HEK293 (cell line): Measurements from ENCODE around the gene PTPRH.

ENCODE experiments used
- CTCF ChIA-PET: fragments of 350-600 bp; formaldehyde crosslinking; extraction: SDS; loops from one replicate; lab custom pipeline; 2021; ENCODE audit warnings: antibody characterized with exemption; lab: Yijun Ruan, JAX
- POLR2A ChIA-PET: fragments of 300-600 bp; formaldehyde crosslinking; extraction: SDS; loops from one replicate; lab custom pipeline; 2020; ENCODE audit warnings: antibody characterized with exemption, inconsistent platforms; lab: Yijun Ruan, JAX
- H3K27ac ChIP-seq: fragments of 200-500 bp; sonication (Bioruptor generic); 2 replicates; pipeline ENCODE4 v1.5.1; 2014; ENCODE audit warnings: low read depth, low read length, control low read depth, inconsistent platforms; ENCODE audit errors: extremely low read depth
- H3K36me3 ChIP-seq, 2 experiments: fragments of 200-500 bp in 1 of 2; sonication (Bioruptor generic) in 1 of 2; 1 replicate in 1 of 2; 2 replicates in 1 of 2; pipeline ENCODE4 v1.5.1; 2014 to 2017; ENCODE audit warnings: inconsistent platforms in 2 of 2, low read length in 2 of 2; ENCODE audit not compliant: control insufficient read depth in 2 of 2, insufficient read depth in 1 of 2
- H3K4me1 ChIP-seq: fragments of 200-500 bp; sonication (Bioruptor generic); 2 replicates; pipeline ENCODE4 v1.5.1; 2014; ENCODE audit warnings: mild to moderate bottlenecking, low read length, inconsistent platforms; ENCODE audit not compliant: control insufficient read depth, insufficient read depth
- H3K4me3 ChIP-seq: 2 replicates; pipeline ENCODE4 v1.5.1; 2011; ENCODE audit warnings: low read depth, mild to moderate bottlenecking, control low read depth, low read length, moderate library complexity
- H3K9me3 ChIP-seq: fragments of 200-500 bp; sonication (Bioruptor generic); 2 replicates; pipeline ENCODE4 v1.5.1; 2014; ENCODE audit warnings: low read depth, low read length, inconsistent platforms; ENCODE audit not compliant: control insufficient read depth, insufficient read depth
- EGR2 ChIP-seq: fragments of 450-650 bp; formaldehyde crosslinking; IDR thresholded peaks from 2 replicates; pipeline ENCODE4 v1.5.1; 2016; ENCODE audit warnings: low read depth, missing biosample characterization, missing genetic modification characterization
- GLIS1 ChIP-seq: fragments of 450-650 bp; formaldehyde crosslinking; IDR thresholded peaks from 2 replicates; pipeline ENCODE4 v1.5.1; 2016; ENCODE audit warnings: missing biosample characterization, missing genetic modification characterization
- GLIS2 ChIP-seq: fragments of 450-650 bp; formaldehyde crosslinking; IDR thresholded peaks from 2 replicates; pipeline ENCODE4 v1.5.1; 2016; ENCODE audit warnings: missing biosample characterization, missing genetic modification characterization
- OSR2 ChIP-seq: fragments of 450-650 bp; formaldehyde crosslinking; IDR thresholded peaks from 2 replicates; pipeline ENCODE4 v1.5.1; 2016; ENCODE audit warnings: missing biosample characterization, missing genetic modification characterization
- TCF7L2 ChIP-seq: IDR thresholded peaks from 2 replicates; pipeline ENCODE4 v1.6.1; 2011; ENCODE audit warnings: low read depth, mild to moderate bottlenecking, inconsistent platforms, low read length, moderate library complexity, borderline replicate concordance
- ZBTB21 ChIP-seq: fragments of 450-650 bp; formaldehyde crosslinking; IDR thresholded peaks from 2 replicates; pipeline ENCODE4 v1.5.1; 2017; ENCODE audit warnings: missing biosample characterization, missing genetic modification characterization
- ZFHX2 ChIP-seq: fragments of 450-650 bp; formaldehyde crosslinking; conservative IDR thresholded peaks from 2 replicates; pipeline ENCODE4 v1.5.1; 2016; ENCODE audit warnings: missing biosample characterization, missing genetic modification characterization
- ZIC2 ChIP-seq: fragments of 450-650 bp; formaldehyde crosslinking; IDR thresholded peaks from 2 replicates; pipeline ENCODE4 v1.5.1; 2016; ENCODE audit warnings: missing biosample characterization, missing genetic modification characterization
- ZNF19 ChIP-seq: fragments of 450-650 bp; formaldehyde crosslinking; IDR thresholded peaks from 2 replicates; pipeline ENCODE4; 2016; ENCODE audit warnings: missing biosample characterization, missing genetic modification characterization, low read depth
- ZNF211 ChIP-seq: fragments of 450-650 bp; formaldehyde crosslinking; IDR thresholded peaks from 2 replicates; pipeline ENCODE4 v1.5.1; 2016; ENCODE audit warnings: low read depth, missing biosample characterization, missing genetic modification characterization
- ZNF23 ChIP-seq: fragments of 450-650 bp; formaldehyde crosslinking; IDR thresholded peaks from 2 replicates; pipeline ENCODE4 v1.5.1; 2016; ENCODE audit warnings: missing biosample characterization, missing genetic modification characterization, borderline replicate concordance
- ZNF266 ChIP-seq: fragments of 450-650 bp; formaldehyde crosslinking; IDR thresholded peaks from 2 replicates; pipeline ENCODE4 v1.5.1; 2016; ENCODE audit warnings: missing biosample characterization, missing genetic modification characterization, low read depth
- ZNF626 ChIP-seq: fragments of 450-650 bp; sonication (Bioruptor Pico); formaldehyde crosslinking; IDR thresholded peaks from 2 replicates; pipeline ENCODE4 v1.5.1; 2018; ENCODE audit warnings: missing biosample characterization, missing genetic modification characterization, inconsistent platforms
- ZNF707 ChIP-seq: fragments of 450-650 bp; formaldehyde crosslinking; IDR thresholded peaks from 2 replicates; pipeline ENCODE4 v1.5.1; 2016; ENCODE audit warnings: missing biosample characterization, missing genetic modification characterization
- ZNF777 ChIP-seq: fragments of 450-650 bp; formaldehyde crosslinking; IDR thresholded peaks from 2 replicates; pipeline ENCODE4 v1.5.1; 2017; ENCODE audit warnings: missing biosample characterization, missing genetic modification characterization, borderline replicate concordance
- ZSCAN30 ChIP-seq: fragments of 450-650 bp; IDR thresholded peaks from 2 replicates; pipeline ENCODE4 v1.5.1; 2018; ENCODE audit warnings: missing biosample characterization, mild to moderate bottlenecking, missing genetic modification characterization, moderate library complexity
- TF ChIP-seq, protein P1 (sequence below): fragments of 450-650 bp; formaldehyde crosslinking; IDR thresholded peaks from 2 replicates; pipeline ENCODE4 v1.5.1; 2016; ENCODE audit warnings: missing biosample characterization, missing genetic modification characterization, borderline replicate concordance
- TF ChIP-seq, protein P2 (sequence below): IDR thresholded peaks from 2 replicates; pipeline ENCODE4 v1.6.1; 2011; ENCODE audit warnings: mild to moderate bottlenecking, low read depth, low read length, borderline replicate concordance
- TF ChIP-seq, protein P3 (sequence below): fragments of 450-650 bp; formaldehyde crosslinking; IDR thresholded peaks from 2 replicates; pipeline ENCODE4 v1.5.1; 2016; ENCODE audit warnings: missing biosample characterization, missing genetic modification characterization
- TF ChIP-seq, protein P4 (sequence below): fragments of 450-650 bp; formaldehyde crosslinking; IDR thresholded peaks from 2 replicates; pipeline ENCODE4 v1.5.1; 2016; ENCODE audit warnings: missing biosample characterization, missing genetic modification characterization

Gene PTPRH

DNA sequence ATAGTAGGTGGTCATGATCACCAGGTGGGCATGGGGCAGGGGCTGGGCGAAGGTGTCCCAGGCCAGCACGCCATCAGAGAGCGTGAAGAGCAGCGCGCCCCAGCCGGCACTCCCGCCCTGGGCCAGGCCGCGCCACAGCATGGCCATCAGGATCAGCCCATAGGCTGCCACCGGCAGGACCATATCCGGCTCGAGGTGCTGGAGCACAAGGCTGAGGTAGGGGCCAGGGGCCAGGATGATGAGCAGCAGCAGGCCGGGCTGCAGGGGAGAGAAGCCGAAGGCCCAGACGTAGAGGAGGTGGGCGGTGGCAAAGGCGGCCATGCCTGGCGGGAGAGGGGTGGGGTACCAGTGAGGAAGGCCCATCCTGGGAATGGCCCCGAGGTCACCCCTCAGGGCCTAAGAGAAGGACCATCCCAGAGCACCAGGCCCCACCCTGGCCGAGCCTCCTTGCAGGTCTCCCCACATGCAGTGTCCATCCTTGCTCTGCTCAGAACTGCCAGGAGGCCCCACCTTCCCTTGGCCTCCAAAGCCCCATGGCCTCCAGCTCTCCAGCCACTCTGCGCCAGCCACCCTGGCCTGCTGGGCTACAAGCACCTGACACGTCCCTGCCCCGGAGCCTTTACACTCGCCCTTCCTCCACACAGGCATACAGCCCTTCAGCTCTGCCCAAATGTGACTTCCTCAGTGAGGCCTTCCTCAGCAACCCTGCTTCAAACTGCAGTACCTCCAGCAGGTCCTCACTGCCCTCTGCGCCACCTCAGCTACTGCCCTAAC lies 18.1 kb upstream of the PTPRH start:
- no peak overlapping the region for H3K27ac ChIP-seq
- H3K36me3 ChIP-seq = peaks cover 0 to 60% of the 10 kb centered on the region in 2 experiments; a peak in 2 of 3 replicates
- POLR2A ChIA-PET = no interaction called here
- no peak overlapping the region for H3K4me3 ChIP-seq
- no peak for TF ChIP-seq ZNF266 (tag by site-specific recombination)
- TF ChIP-seq, protein P1, sequence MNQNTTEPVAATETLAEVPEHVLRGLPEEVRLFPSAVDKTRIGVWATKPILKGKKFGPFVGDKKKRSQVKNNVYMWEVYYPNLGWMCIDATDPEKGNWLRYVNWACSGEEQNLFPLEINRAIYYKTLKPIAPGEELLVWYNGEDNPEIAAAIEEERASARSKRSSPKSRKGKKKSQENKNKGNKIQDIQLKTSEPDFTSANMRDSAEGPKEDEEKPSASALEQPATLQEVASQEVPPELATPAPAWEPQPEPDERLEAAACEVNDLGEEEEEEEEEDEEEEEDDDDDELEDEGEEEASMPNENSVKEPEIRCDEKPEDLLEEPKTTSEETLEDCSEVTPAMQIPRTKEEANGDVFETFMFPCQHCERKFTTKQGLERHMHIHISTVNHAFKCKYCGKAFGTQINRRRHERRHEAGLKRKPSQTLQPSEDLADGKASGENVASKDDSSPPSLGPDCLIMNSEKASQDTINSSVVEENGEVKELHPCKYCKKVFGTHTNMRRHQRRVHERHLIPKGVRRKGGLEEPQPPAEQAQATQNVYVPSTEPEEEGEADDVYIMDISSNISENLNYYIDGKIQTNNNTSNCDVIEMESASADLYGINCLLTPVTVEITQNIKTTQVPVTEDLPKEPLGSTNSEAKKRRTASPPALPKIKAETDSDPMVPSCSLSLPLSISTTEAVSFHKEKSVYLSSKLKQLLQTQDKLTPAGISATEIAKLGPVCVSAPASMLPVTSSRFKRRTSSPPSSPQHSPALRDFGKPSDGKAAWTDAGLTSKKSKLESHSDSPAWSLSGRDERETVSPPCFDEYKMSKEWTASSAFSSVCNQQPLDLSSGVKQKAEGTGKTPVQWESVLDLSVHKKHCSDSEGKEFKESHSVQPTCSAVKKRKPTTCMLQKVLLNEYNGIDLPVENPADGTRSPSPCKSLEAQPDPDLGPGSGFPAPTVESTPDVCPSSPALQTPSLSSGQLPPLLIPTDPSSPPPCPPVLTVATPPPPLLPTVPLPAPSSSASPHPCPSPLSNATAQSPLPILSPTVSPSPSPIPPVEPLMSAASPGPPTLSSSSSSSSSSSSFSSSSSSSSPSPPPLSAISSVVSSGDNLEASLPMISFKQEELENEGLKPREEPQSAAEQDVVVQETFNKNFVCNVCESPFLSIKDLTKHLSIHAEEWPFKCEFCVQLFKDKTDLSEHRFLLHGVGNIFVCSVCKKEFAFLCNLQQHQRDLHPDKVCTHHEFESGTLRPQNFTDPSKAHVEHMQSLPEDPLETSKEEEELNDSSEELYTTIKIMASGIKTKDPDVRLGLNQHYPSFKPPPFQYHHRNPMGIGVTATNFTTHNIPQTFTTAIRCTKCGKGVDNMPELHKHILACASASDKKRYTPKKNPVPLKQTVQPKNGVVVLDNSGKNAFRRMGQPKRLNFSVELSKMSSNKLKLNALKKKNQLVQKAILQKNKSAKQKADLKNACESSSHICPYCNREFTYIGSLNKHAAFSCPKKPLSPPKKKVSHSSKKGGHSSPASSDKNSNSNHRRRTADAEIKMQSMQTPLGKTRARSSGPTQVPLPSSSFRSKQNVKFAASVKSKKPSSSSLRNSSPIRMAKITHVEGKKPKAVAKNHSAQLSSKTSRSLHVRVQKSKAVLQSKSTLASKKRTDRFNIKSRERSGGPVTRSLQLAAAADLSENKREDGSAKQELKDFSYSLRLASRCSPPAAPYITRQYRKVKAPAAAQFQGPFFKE (tag by site-specific recombination) = no peak
- H3K9me3 ChIP-seq = no peaks in the 10 kb centered on the region
- H3K4me1 ChIP-seq = no peaks in the 10 kb centered on the region
- CTCF ChIA-PET = interaction anchor here (0.7 to 1.0 kb wide), 3 partner anchors 14 to 188 kb away, joined by 3 read pairs; no protein-coding TSS in a partner anchor

DNA sequence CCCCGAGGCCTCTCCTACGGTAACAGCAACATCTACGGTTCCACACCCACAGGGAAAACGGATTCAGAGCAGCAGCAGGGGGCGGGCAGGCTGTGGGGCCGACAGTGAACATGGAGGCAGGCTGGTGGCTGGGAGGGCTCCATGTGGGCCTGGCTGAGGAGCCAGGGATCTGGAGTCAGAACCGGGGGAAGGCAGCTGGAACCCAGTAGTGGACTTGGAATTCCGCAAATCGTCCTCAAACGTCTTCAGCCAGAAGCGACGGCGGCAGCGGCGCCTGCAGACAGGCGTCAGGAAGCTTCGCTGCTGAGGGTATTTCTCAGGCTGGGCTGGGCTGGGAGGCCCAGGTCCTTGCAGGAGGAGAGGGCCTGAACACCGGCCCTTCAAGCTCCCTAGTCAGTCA lies 17.5 kb upstream of the PTPRH start:
- CTCF ChIA-PET = no interaction called here
- no peak for TF ChIP-seq ZNF23 (tag by site-specific recombination)
- peak; percentile 32; the same call in 1 of the 2 replicates for TF ChIP-seq EGR2 (tag by site-specific recombination)
- peak; percentile 14; the same call in 1 of the 2 replicates for TF ChIP-seq GLIS2
- 0 out of 2 replicates have a peak, but pooled peaks have one; percentile 23 for TF ChIP-seq GLIS1 (tag by site-specific recombination)
- TF ChIP-seq ZIC2 (tag by site-specific recombination) = peak; percentile 22; the same call in 1 of the 2 replicates
- TF ChIP-seq OSR2 = no peak
- peak; percentile 26; the same call in 1 of the 2 replicates for TF ChIP-seq ZFHX2 (tag by site-specific recombination)
- TF ChIP-seq, all 188 proteins: peak for 5
- POLR2A ChIA-PET = no interaction called here
- Histone ChIP-seq H3K4me3 (no peak overlapping the region), H3K36me3 (peaks cover 0 to 53% of the 10 kb centered on the region in 2 experiments; a peak in 2 of 3 replicates), H3K4me1 (no peaks in the 10 kb centered on the region), H3K27ac (no peak overlapping the region), H3K9me3 (no peaks in the 10 kb centered on the region)

DNA sequence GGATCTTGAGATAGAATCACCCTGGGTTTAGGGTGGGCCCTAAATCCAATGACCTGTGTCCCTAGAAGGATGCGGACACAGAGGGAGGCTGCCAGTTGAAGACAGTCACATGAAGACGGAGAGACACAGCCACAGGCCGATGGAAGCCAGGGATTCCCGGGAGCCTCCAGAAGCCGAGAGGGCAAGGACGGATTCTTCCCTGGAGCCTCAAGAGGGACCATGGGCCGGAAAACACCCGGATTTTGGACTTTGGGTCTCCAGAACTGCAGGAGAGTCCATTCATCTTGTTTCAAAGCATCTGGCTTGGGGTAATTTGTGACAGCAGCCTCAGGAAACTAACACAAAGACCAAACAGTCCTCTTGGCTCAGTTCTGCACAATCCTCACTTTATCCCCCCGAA lies 17.0 kb upstream of the PTPRH start:
- CTCF ChIA-PET = interaction anchor here (0.6 kb wide), 1 partner anchor 192 kb away, joined by 3 read pairs; no protein-coding TSS in a partner anchor
- H3K9me3 ChIP-seq = no peaks in the 10 kb centered on the region

More for the DNA sequence above, 17.0 kb upstream of the PTPRH start:
- no peak overlapping the region for H3K27ac ChIP-seq
- no peak overlapping the region for H3K4me3 ChIP-seq
- TF ChIP-seq, protein P2, sequence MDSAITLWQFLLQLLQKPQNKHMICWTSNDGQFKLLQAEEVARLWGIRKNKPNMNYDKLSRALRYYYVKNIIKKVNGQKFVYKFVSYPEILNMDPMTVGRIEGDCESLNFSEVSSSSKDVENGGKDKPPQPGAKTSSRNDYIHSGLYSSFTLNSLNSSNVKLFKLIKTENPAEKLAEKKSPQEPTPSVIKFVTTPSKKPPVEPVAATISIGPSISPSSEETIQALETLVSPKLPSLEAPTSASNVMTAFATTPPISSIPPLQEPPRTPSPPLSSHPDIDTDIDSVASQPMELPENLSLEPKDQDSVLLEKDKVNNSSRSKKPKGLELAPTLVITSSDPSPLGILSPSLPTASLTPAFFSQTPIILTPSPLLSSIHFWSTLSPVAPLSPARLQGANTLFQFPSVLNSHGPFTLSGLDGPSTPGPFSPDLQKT = no peak
- TF ChIP-seq, protein P3, sequence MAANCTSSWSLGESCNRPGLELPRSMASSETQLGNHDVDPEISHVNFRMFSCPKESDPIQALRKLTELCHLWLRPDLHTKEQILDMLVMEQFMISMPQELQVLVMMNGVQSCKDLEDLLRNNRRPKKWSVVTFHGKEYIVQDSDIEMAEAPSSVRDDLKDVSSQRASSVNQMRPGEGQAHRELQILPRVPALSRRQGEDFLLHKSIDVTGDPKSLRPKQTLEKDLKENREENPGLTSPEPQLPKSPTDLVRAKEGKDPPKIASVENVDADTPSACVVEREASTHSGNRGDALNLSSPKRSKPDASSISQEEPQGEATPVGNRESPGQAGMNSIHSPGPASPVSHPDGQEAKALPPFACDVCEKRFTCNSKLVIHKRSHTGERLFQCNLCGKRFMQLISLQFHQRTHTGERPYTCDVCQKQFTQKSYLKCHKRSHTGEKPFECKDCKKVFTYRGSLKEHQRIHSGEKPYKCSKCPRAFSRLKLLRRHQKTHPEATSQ (tag by site-specific recombination) = no peak
- TF ChIP-seq, protein P4, sequence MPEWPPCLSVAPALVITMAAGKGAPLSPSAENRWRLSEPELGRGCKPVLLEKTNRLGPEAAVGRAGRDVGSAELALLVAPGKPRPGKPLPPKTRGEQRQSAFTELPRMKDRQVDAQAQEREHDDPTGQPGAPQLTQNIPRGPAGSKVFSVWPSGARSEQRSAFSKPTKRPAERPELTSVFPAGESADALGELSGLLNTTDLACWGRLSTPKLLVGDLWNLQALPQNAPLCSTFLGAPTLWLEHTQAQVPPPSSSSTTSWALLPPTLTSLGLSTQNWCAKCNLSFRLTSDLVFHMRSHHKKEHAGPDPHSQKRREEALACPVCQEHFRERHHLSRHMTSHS (tag by site-specific recombination) = no peak
- TF ChIP-seq ZSCAN30 (no peak), ZNF626 (tag by site-specific recombination) (no peak), ZNF19 (tag by site-specific recombination) (no peak), ZNF211 (tag by site-specific recombination) (no peak), TCF7L2 (no peak), ZNF777 (tag by site-specific recombination) (no peak), ZBTB21 (tag by site-specific recombination) (no peak), ZNF707 (tag by site-specific recombination) (no peak)
- H3K36me3 ChIP-seq = peaks cover 0 to 48% of the 10 kb centered on the region in 2 experiments; a peak in 1 of 3 replicates
- POLR2A ChIA-PET = no interaction called here
- H3K4me1 ChIP-seq = no peaks in the 10 kb centered on the region
